Chondrocyte (in vitro differentiated cells): ENCODE results near the gene HOXA1. TPM values are rescaled to one million over a fixed set of nuclear protein-coding genes. Genes with fewer than 3 reads are reported as not detected.
A peak's percentile ranks its signal among the peaks of the same experiment; 100 is the strongest.

ENCODE experiments used
- DNase-seq: peaks from one replicate; pipeline ENCODE4 v3.0.0; 2021; ENCODE audit warnings: mixed read lengths, low spot score
- H3K27ac Mint-ChIP-seq: one replicate; pipeline ENCODE4 v1.8.0; 2021; ENCODE audit warnings: mild to moderate bottlenecking, moderate library complexity, mixed read lengths; ENCODE audit not compliant: unreplicated experiment
- H3K27me3 Mint-ChIP-seq: 2 replicates; pipeline ENCODE4 v1.8.0; 2021; ENCODE audit warnings: low read depth, mixed read lengths
- H3K36me3 Mint-ChIP-seq: 2 replicates; pipeline ENCODE4 v1.8.0; 2021; ENCODE audit warnings: low read depth, mixed read lengths
- H3K4me1 Mint-ChIP-seq: 2 replicates; pipeline ENCODE4 v1.8.0; 2021; ENCODE audit warnings: low read depth, mild to moderate bottlenecking, mixed read lengths
- H3K4me3 Mint-ChIP-seq: one replicate; pipeline ENCODE4 v1.8.0; 2021; ENCODE audit warnings: mild to moderate bottlenecking, moderate library complexity, mixed read lengths; ENCODE audit not compliant: unreplicated experiment
- H3K9me3 Mint-ChIP-seq: 2 replicates; pipeline ENCODE4 v1.8.0; 2021; ENCODE audit warnings: low read depth, mixed read lengths
- total RNA-seq: library from RNA; stranded (reverse); gene quantifications from 3 replicates; pipeline ENCODE4 v1.2.1, GENCODE V29; 2021
- TF ChIP-seq, protein P1 (sequence below): fragments of 200-600 bp; sonication (generic); IDR thresholded peaks from 2 replicates; pipeline ENCODE4 v1.5.0; 2021; ENCODE audit warnings: antibody characterized with exemption, mild to moderate bottlenecking, moderate library complexity

HOXA1 gene
- total RNA-seq, 1 donor from 2014 or later, result 2.9 TPM

GRCh38 chr7:27094304-27095049 is 1.3 kb downstream of the HOXA1 start:
- peaks cover 58% of the 10 kb centered on the region for H3K27me3 Mint-ChIP-seq
- H3K36me3 Mint-ChIP-seq, result peaks cover 3% of the 10 kb centered on the region
- peaks cover 29% of the 10 kb centered on the region for H3K4me1 Mint-ChIP-seq
- no peak overlapping the region for H3K27ac Mint-ChIP-seq
- no peak for DNase-seq
- no peaks in the 10 kb centered on the region for H3K9me3 Mint-ChIP-seq
- TF ChIP-seq, protein P1, sequence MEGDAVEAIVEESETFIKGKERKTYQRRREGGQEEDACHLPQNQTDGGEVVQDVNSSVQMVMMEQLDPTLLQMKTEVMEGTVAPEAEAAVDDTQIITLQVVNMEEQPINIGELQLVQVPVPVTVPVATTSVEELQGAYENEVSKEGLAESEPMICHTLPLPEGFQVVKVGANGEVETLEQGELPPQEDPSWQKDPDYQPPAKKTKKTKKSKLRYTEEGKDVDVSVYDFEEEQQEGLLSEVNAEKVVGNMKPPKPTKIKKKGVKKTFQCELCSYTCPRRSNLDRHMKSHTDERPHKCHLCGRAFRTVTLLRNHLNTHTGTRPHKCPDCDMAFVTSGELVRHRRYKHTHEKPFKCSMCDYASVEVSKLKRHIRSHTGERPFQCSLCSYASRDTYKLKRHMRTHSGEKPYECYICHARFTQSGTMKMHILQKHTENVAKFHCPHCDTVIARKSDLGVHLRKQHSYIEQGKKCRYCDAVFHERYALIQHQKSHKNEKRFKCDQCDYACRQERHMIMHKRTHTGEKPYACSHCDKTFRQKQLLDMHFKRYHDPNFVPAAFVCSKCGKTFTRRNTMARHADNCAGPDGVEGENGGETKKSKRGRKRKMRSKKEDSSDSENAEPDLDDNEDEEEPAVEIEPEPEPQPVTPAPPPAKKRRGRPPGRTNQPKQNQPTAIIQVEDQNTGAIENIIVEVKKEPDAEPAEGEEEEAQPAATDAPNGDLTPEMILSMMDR, result no peak
- peak overlapping the region; percentile 96 for H3K4me3 Mint-ChIP-seq

- peaks cover 20% of the 10 kb centered on the region for H3K4me1 Mint-ChIP-seq
These were observed 2.5 kb downstream of the HOXA1 start for GRCh38 chr7:27093184-27093895.

DNA sequence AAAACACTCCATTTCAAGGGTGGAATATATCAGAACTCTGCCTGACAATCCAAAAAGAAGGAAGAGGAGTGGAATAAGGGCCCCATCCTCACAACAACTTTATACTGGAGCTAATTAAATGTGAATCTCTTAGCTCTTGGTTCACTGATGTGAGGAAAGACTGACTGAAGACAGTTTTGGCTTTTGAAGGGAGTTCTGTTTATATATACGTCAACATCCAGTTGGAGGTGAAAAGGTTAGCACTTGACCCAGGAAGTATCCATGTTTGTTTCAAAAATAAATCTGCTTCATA is 3.0 kb downstream of the HOXA1 start:
- Mint-ChIP-seq H3K27me3 (peaks cover 61% of the 10 kb centered on the region), H3K27ac (no peak overlapping the region), H3K9me3 (no peaks in the 10 kb centered on the region), H3K4me1 (peaks cover 19% of the 10 kb centered on the region), H3K36me3 (peaks cover 3% of the 10 kb centered on the region), H3K4me3 (no peak overlapping the region)
- no peak for DNase-seq
- TF ChIP-seq, protein P1, result no peak

More at GRCh38 chr7:27093184-27093895, 2.5 kb downstream of the HOXA1 start:
- H3K9me3 Mint-ChIP-seq, result no peaks in the 10 kb centered on the region
- H3K4me3 Mint-ChIP-seq, result no peak overlapping the region
- peaks cover 61% of the 10 kb centered on the region for H3K27me3 Mint-ChIP-seq
- H3K27ac Mint-ChIP-seq, result no peak overlapping the region
- DNase-seq, result no peak
- TF ChIP-seq, protein P1, result no peak
- peaks cover 3% of the 10 kb centered on the region for H3K36me3 Mint-ChIP-seq

DNA sequence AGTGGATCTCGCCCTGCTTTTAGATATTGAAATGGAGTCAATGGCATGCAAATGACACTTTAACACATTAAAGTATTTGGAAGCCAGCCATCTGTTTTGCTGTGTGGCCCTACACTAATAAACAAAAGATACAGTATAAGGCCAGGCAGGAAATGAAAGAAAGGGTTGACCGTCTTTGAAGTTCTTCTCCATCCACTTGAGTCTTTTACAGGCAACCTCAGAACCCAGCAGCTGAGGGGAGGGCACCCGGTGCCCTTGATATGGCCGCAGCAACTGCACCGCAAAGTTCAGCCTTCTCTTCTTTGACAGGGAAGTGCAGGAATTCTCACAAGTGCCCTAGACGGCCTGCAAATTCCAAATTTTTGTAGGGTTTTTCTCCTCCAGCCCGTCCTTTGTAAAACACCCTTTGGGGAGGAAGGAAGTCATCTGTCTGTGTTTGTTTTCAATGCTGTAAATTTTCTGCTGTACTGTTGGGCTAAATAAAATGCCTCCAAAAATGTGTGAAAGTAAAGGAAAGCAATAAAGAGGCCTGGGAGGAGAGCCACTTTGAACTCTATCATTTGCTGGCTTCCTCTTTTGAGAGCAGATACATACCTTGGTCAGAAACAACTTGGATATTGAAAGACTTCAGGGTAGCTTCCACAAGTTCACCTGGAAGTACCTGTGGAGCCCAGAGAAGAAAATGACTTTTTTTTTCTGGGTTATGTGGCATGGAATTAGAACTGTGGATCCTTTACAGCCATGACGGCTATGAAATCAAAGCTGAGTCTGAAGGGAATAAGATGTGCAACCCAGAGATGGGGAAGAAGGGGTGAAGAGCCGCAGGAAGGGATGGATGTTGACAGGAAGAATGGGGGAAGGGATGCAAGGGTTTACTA is 3.6 kb downstream of the HOXA1 start:
- Mint-ChIP-seq H3K27me3 (peaks cover 59% of the 10 kb centered on the region), H3K9me3 (no peaks in the 10 kb centered on the region), H3K27ac (no peak overlapping the region), H3K4me3 (no peak overlapping the region), H3K36me3 (peaks cover 1% of the 10 kb centered on the region), H3K4me1 (peaks cover 15% of the 10 kb centered on the region)
- TF ChIP-seq, protein P1, result no peak
- DNase-seq, result no peak

- Mint-ChIP-seq H3K9me3 (no peaks in the 10 kb centered on the region), H3K4me1 (peaks cover 14% of the 10 kb centered on the region), H3K27ac (no peak overlapping the region)
These were observed 4.7 kb downstream of the HOXA1 start for GRCh38 chr7:27091105-27091504.

More at GRCh38 chr7:27091105-27091504, 4.7 kb downstream of the HOXA1 start:
- Mint-ChIP-seq H3K36me3 (no peaks in the 10 kb centered on the region), H3K4me3 (no peak overlapping the region), H3K27me3 (peaks cover 57% of the 10 kb centered on the region)
- no peak for DNase-seq
- TF ChIP-seq, protein P1, result no peak
